WTC11 (cell line): ENCODE data around the gene PANX2. TPM values are rescaled to one million over a fixed set of nuclear protein-coding genes. Genes with fewer than 3 reads are reported as not detected.

ENCODE experiments used
- ATAC-seq: fragments of 200-7000 bp; cut with Tn5 transposase; 2 replicates; pipeline ENCODE4 v1.10.0; 2021; ENCODE audit warnings: mild to moderate bottlenecking, moderate library complexity
- CTCF ChIA-PET: fragments of 300-600 bp; sonication (Branson Sonifier 250); formaldehyde crosslinking; loops from one replicate; lab custom pipeline; 2021; ENCODE audit warnings: antibody characterized with exemption; lab: Charles Lee
- POLR2A ChIA-PET: fragments of 350-600 bp; sonication (Branson Sonifier 250); formaldehyde crosslinking; loops from one replicate; lab custom pipeline; 2021; ENCODE audit warnings: antibody characterized with exemption; lab: Charles Lee
- DNase-seq: peaks from one replicate; pipeline ENCODE4 v3.0.0; 2021; ENCODE audit warnings: low spot score
- H3K27ac Mint-ChIP-seq: 2 replicates; pipeline ENCODE4 v1.8.0; 2021; ENCODE audit warnings: mixed read lengths
- H3K27me3 Mint-ChIP-seq: 2 replicates; pipeline ENCODE4 v1.8.0; 2021; ENCODE audit warnings: low read depth, mild to moderate bottlenecking, moderate library complexity, mixed read lengths
- H3K36me3 Mint-ChIP-seq: 2 replicates; pipeline ENCODE4 v1.8.0; 2021; ENCODE audit warnings: mixed read lengths
- H3K4me1 Mint-ChIP-seq: 2 replicates; pipeline ENCODE4 v1.8.0; 2022; ENCODE audit warnings: mixed read lengths
- H3K4me3 Mint-ChIP-seq: 2 replicates; pipeline ENCODE4 v1.8.0; 2021; ENCODE audit warnings: mild to moderate bottlenecking, moderate library complexity, mixed read lengths
- H3K9me3 Mint-ChIP-seq: 2 replicates; pipeline ENCODE4 v1.8.0; 2021; ENCODE audit warnings: mixed read lengths
- ATF2 ChIP-seq: sonication (generic); formaldehyde crosslinking; IDR thresholded peaks from 2 replicates; pipeline ENCODE4 v1.8.1; 2022; ENCODE audit warnings: low read depth, missing genetic modification reagents, borderline replicate concordance
- ATF6 ChIP-seq: sonication (generic); formaldehyde crosslinking; IDR thresholded peaks from 2 replicates; pipeline ENCODE4 v1.8.1; 2023; ENCODE audit warnings: mild to moderate bottlenecking, missing genetic modification reagents
- CBFB ChIP-seq: sonication (generic); formaldehyde crosslinking; IDR thresholded peaks from 2 replicates; pipeline ENCODE4 v1.8.1; 2022; ENCODE audit warnings: mild to moderate bottlenecking, low read depth, missing genetic modification reagents
- CREB1 ChIP-seq: sonication (generic); formaldehyde crosslinking; IDR thresholded peaks from 2 replicates; pipeline ENCODE4 v1.8.0; 2023; ENCODE audit warnings: mild to moderate bottlenecking, missing genetic modification reagents
- EMX1 ChIP-seq: fragments of 250-450 bp; sonication (Bioruptor Pico); IDR thresholded peaks from 2 replicates; pipeline ENCODE4 v1.8.0; 2021; ENCODE audit warnings: mild to moderate bottlenecking
- ERG ChIP-seq: fragments of 250-450 bp; sonication (Bioruptor Pico); IDR thresholded peaks from 2 replicates; pipeline ENCODE4 v1.8.0; 2021; ENCODE audit warnings: mild to moderate bottlenecking
- ESRRA ChIP-seq: sonication (generic); formaldehyde crosslinking; IDR thresholded peaks from 2 replicates; pipeline ENCODE4 v1.8.1; 2022; ENCODE audit warnings: mild to moderate bottlenecking, missing genetic modification reagents, borderline replicate concordance
- FOXK1 ChIP-seq: sonication (generic); formaldehyde crosslinking; IDR thresholded peaks from 2 replicates; pipeline ENCODE4 v1.8.0; 2022; ENCODE audit warnings: mild to moderate bottlenecking, moderate library complexity, missing genetic modification reagents
- GRHL2 ChIP-seq: fragments of 250-450 bp; sonication (Bioruptor Pico); IDR thresholded peaks from 2 replicates; pipeline ENCODE4 v1.8.0; 2022; ENCODE audit warnings: mild to moderate bottlenecking, moderate library complexity; ENCODE audit not compliant: insufficient replicate concordance, severe bottlenecking
- HMGXB4 ChIP-seq: sonication (generic); formaldehyde crosslinking; IDR thresholded peaks from 2 replicates; pipeline ENCODE4 v1.8.1; 2023; ENCODE audit warnings: mild to moderate bottlenecking, moderate library complexity, missing genetic modification reagents
- IRF1 ChIP-seq: sonication (generic); formaldehyde crosslinking; IDR thresholded peaks from 2 replicates; pipeline ENCODE4 v1.8.0; 2023; ENCODE audit warnings: missing genetic modification reagents
- IRF2 ChIP-seq: sonication (generic); formaldehyde crosslinking; IDR thresholded peaks from 2 replicates; pipeline ENCODE4 v1.8.0; 2022; ENCODE audit warnings: low read depth, missing genetic modification reagents, borderline replicate concordance
- JUN ChIP-seq: sonication (generic); formaldehyde crosslinking; IDR thresholded peaks from 2 replicates; pipeline ENCODE4 v1.8.0; 2023; ENCODE audit warnings: mild to moderate bottlenecking, missing genetic modification reagents
- MYBL2 ChIP-seq: sonication (generic); formaldehyde crosslinking; IDR thresholded peaks from 2 replicates; pipeline ENCODE4 v1.8.1; 2023; ENCODE audit warnings: mild to moderate bottlenecking, moderate library complexity, missing genetic modification reagents
- NR1H2 ChIP-seq: sonication (generic); formaldehyde crosslinking; IDR thresholded peaks from 2 replicates; pipeline ENCODE4 v1.9.0; 2021; ENCODE audit warnings: mild to moderate bottlenecking, moderate library complexity, missing genetic modification reagents
- PREB ChIP-seq: sonication (generic); formaldehyde crosslinking; IDR thresholded peaks from 2 replicates; pipeline ENCODE4 v1.8.1; 2022; ENCODE audit warnings: mild to moderate bottlenecking, missing genetic modification reagents, moderate library complexity, borderline replicate concordance
- SMAD3 ChIP-seq: sonication (generic); formaldehyde crosslinking; IDR thresholded peaks from 2 replicates; pipeline ENCODE4 v1.8.0; 2022; ENCODE audit warnings: missing genetic modification reagents, mild to moderate bottlenecking, borderline replicate concordance
- TEAD4 ChIP-seq: sonication (generic); formaldehyde crosslinking; IDR thresholded peaks from 2 replicates; pipeline ENCODE4 v1.8.0; 2022; ENCODE audit warnings: mild to moderate bottlenecking, missing genetic modification reagents
- ZBTB21 ChIP-seq: sonication (generic); formaldehyde crosslinking; IDR thresholded peaks from 2 replicates; pipeline ENCODE4 v1.8.1; 2023; ENCODE audit warnings: mild to moderate bottlenecking, missing genetic modification reagents, borderline replicate concordance
- ZSCAN18 ChIP-seq: fragments of 250-450 bp; sonication (Bioruptor Pico); IDR thresholded peaks from 2 replicates; pipeline ENCODE4 v2.1.2; 2022; ENCODE audit warnings: mild to moderate bottlenecking, moderate library complexity
- total RNA-seq: library from RNA; stranded (reverse); gene quantifications from 3 replicates; pipeline ENCODE4 v1.2.3, GENCODE V29; 2021

The PANX2 gene
- total RNA-seq, 1 experiment from 2014 or later: 10.2 TPM

- peaks cover 13% of the 10 kb centered on the region for H3K4me1 Mint-ChIP-seq
- POLR2A ChIA-PET: no interaction called here
- H3K27me3 Mint-ChIP-seq: no peaks in the 10 kb centered on the region
Observed at GRCh38 chr22:50192436-50193204, 22.1 kb downstream of the PANX2 start.

GRCh38 chr22:50193621-50194020 is 23.1 kb downstream of the PANX2 start:
- Mint-ChIP-seq H3K36me3 (no peaks in the 10 kb centered on the region; the same call in 1 of the 2 replicates), H3K9me3 (no peaks in the 10 kb centered on the region), H3K27ac (no peak overlapping the region), H3K4me3 (no peak overlapping the region), H3K4me1 (peaks cover 13% of the 10 kb centered on the region), H3K27me3 (no peaks in the 10 kb centered on the region)
- ATAC-seq (no peak), DNase-seq (no peak)
- ChIA-PET POLR2A (no interaction called here), CTCF (no interaction called here)
- TF ChIP-seq FOXK1: no peak
- no peak for TF ChIP-seq MYBL2
- TF ChIP-seq ZBTB21 (CRISPR knock-in tag): no peak
- no peak for TF ChIP-seq IRF2
- TF ChIP-seq CBFB: no peak
- no peak for TF ChIP-seq HMGXB4 (CRISPR knock-in tag)
- TF ChIP-seq ATF6 (CRISPR knock-in tag): no peak

More at GRCh38 chr22:50192436-50193204, 22.1 kb downstream of the PANX2 start:
- peak overlapping the region; percentile 60; the same call in 1 of the 2 replicates for H3K27ac Mint-ChIP-seq
- ATAC-seq: peak; percentile 17
- no peaks in the 10 kb centered on the region; the same call in 1 of the 2 replicates for H3K36me3 Mint-ChIP-seq
- H3K9me3 Mint-ChIP-seq: no peaks in the 10 kb centered on the region
- TF ChIP-seq GRHL2 (CRISPR knock-in tag) (no peak), TEAD4 (CRISPR knock-in tag) (no peak), JUN (CRISPR knock-in tag) (no peak), EMX1 (no peak), CREB1 (CRISPR knock-in tag) (no peak), IRF1 (CRISPR knock-in tag) (no peak), ATF2 (CRISPR knock-in tag) (no peak), ESRRA (no peak), NR1H2 (no peak), SMAD3 (CRISPR knock-in tag) (no peak), ZSCAN18 (no peak), PREB (CRISPR knock-in tag) (no peak), ERG (no peak)
- TF ChIP-seq, all 79 proteins: peak for 0
- DNase-seq: no peak
- CTCF ChIA-PET: no interaction called here
- H3K4me3 Mint-ChIP-seq: no peak overlapping the region
